Testis (tissue), 3 donors: Measurements from ENCODE around the gene AMBP. TPM values are rescaled to one million over a fixed set of nuclear protein-coding genes. Genes with fewer than 3 reads are reported as not detected.
A peak's percentile ranks its signal among the peaks of the same experiment; 100 is the strongest.
"Not testable (repeated sequence)": the region's sequence is repeated elsewhere in the genome, so short reads cannot be mapped to it uniquely, and the experiment has no call there.

Experiments used
- DNase-seq: peaks from one replicate; pipeline ENCODE4 v3.0.0-alpha.2; 2019
- H3K27ac ChIP-seq, 2 donors: fragments of 200-600 bp; sonication (generic); one replicate each; pipeline ENCODE4 v1.5.1; 2019
- H3K27me3 ChIP-seq: fragments of 200-600 bp; sonication (generic); one replicate; pipeline ENCODE4 v1.5.1; 2019
- H3K36me3 ChIP-seq: fragments of 200-600 bp; sonication (generic); one replicate; pipeline ENCODE4 v1.5.1; 2017; ENCODE audit warnings: low read depth; ENCODE audit errors: missing control alignments
- H3K4me1 ChIP-seq: fragments of 200-600 bp; sonication (generic); one replicate; pipeline ENCODE4 v1.5.1; 2019
- H3K4me3 ChIP-seq, 2 donors: fragments of 200-600 bp; sonication (generic); one replicate each; pipeline ENCODE4 v1.5.1; 2017 to 2019
- H3K9me3 ChIP-seq: fragments of 200-600 bp; sonication (generic); one replicate; pipeline ENCODE4 v1.5.1; 2017
- POLR2A ChIP-seq: fragments of 450-650 bp; IDR thresholded peaks from one replicate; pipeline ENCODE4 v1.6.1; 2017; ENCODE audit warnings: antibody characterized with exemption, mild to moderate bottlenecking, moderate library complexity
- WGBS, 2 donors: methylation state at CpG; one replicate each; pipeline ENCODE4 v1.1.5; 2018; 5-methylcytosine and 5-hydroxymethylcytosine counted together
- intact Hi-C: fragments of 100-400 bp; cut with DNase I; formaldehyde crosslinking; loops from one replicate; pipeline ENCODE4 v1.15.1; 2023; ENCODE audit warnings: low total_unique reads
- polyA plus RNA-seq: library from polyadenylated mRNA; stranded (reverse); fragments of 350-450 nt; fragmentation: Illumina TruSeq; extraction: RNeasy Lipid Tissue Mini Kit (QIAGEN cat#74804); gene quantifications from one replicate; pipeline ENCODE4 v1.2.3, GENCODE V29; 2014; ENCODE audit warnings: low read depth, low replicate concordance; ENCODE audit not compliant: insufficient read depth
- total RNA-seq, 2 donors: library from RNA; depleted of rRNA; stranded (reverse); fragments of >200 nt; gene quantifications; one replicate each; pipeline ENCODE4 v1.2.3, GENCODE V29; 2016
- TF ChIP-seq, protein P1 (sequence below), 3 experiments: fragments of 450-650 bp in 2 of 3; fragments of 200-600 bp in 1 of 3; sonication (generic) in 1 of 3; IDR thresholded peaks; one replicate each; pipeline ENCODE4 v1.5.1; 2016 to 2019; ENCODE audit warnings: antibody characterized with exemption in 3 of 3, mild to moderate bottlenecking in 2 of 3, moderate library complexity in 1 of 3

AMBP gene
- total and polyA plus RNA-seq, 3 donors from 2014 or later = 0.47 to 0.88 (median 0.68) TPM

DNA sequence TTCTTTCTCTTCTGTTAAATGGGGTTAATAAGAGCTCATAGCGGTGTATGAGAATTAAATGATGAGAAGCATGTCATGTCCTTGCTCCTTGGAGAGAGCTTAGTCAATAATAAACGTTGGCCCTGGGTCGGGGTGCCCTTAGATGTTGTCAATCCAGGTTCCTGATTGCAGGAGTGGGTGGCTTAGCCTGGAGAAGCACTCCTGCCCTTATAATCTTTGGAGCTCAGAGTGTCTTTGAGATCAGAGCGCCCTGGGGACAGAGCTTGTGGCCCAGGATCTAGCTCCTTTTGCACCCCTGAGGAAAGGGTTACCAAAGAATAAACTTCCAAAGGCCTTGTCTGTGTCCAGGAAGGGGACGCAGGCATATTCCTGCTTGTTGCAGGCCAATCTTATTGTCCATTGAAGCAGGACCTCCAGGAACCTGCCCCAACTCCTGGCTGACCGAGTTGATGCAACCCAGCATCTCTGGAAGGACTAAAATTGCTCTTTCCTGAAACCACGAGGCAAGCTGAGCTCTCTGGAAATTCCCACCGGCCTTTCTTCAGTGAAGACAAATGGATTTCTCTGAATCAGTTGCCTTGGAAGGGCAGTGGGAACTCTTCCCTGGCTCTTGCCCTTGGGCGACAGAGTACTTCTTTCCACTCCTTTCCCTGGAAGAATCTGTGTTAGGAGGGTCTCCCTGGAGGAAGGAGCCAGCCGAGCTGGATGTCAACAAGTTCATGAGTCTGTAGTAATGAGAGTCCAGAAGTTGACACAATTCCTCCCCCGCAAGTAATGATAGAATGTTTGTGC is 6.4 kb upstream of the AMBP start:
- intact Hi-C loops = loop anchor here (10.0 kb wide), 1 partner anchor 200 kb away; no protein-coding TSS in a partner anchor
- TF ChIP-seq, protein P1, sequence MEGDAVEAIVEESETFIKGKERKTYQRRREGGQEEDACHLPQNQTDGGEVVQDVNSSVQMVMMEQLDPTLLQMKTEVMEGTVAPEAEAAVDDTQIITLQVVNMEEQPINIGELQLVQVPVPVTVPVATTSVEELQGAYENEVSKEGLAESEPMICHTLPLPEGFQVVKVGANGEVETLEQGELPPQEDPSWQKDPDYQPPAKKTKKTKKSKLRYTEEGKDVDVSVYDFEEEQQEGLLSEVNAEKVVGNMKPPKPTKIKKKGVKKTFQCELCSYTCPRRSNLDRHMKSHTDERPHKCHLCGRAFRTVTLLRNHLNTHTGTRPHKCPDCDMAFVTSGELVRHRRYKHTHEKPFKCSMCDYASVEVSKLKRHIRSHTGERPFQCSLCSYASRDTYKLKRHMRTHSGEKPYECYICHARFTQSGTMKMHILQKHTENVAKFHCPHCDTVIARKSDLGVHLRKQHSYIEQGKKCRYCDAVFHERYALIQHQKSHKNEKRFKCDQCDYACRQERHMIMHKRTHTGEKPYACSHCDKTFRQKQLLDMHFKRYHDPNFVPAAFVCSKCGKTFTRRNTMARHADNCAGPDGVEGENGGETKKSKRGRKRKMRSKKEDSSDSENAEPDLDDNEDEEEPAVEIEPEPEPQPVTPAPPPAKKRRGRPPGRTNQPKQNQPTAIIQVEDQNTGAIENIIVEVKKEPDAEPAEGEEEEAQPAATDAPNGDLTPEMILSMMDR (IDR thresholded peaks at IDR 0.05) = no peak
- TF ChIP-seq POLR2A = no peak
- H3K4me3 ChIP-seq = no peak overlapping the region
- no peak overlapping the region for H3K27ac ChIP-seq
- H3K27me3 ChIP-seq = no peaks in the 10 kb centered on the region
- H3K36me3 ChIP-seq = no peaks in the 10 kb centered on the region
- H3K9me3 ChIP-seq = no peaks in the 10 kb centered on the region
- 82 to 86% methylated on average over 10 to 11 of the region's 11 CpGs for WGBS, 2 donors
- no peaks in the 10 kb centered on the region for H3K4me1 ChIP-seq
- DNase-seq = no peak

DNA sequence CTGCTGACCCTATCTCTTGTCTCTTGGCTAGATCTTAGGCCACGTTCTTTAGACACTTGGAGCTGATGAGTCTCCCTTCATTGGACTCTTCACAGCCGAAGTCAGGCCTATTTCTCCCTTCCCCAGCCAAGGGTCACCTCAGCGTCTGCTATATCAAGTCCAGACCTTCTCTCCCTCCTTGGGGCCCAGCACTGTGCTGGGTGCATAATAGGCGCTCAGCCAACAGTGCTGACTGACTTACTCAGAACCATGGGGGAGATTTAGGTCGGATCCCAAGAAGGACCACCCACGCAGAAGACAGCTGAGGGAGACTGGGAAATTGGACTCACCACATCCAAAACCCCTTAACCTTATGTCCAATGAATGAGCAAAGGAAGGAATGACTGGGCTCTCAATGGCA is 5.6 kb upstream of the AMBP start:
- Histone ChIP-seq H3K4me3 (no peak overlapping the region), H3K27me3 (no peaks in the 10 kb centered on the region), H3K36me3 (no peaks in the 10 kb centered on the region), H3K4me1 (no peaks in the 10 kb centered on the region), H3K9me3 (no peaks in the 10 kb centered on the region), H3K27ac (no peak overlapping the region)
- intact Hi-C loops = loop anchor here (10.0 kb wide), 1 partner anchor 201 kb away; no protein-coding TSS in a partner anchor
- TF ChIP-seq POLR2A = no peak
- TF ChIP-seq, protein P1 (IDR thresholded peaks at IDR 0.05) = no peak
- DNase-seq = no peak
- WGBS, 2 donors = 86 to 88% methylated on average over 6 of the region's 6 CpGs

DNA sequence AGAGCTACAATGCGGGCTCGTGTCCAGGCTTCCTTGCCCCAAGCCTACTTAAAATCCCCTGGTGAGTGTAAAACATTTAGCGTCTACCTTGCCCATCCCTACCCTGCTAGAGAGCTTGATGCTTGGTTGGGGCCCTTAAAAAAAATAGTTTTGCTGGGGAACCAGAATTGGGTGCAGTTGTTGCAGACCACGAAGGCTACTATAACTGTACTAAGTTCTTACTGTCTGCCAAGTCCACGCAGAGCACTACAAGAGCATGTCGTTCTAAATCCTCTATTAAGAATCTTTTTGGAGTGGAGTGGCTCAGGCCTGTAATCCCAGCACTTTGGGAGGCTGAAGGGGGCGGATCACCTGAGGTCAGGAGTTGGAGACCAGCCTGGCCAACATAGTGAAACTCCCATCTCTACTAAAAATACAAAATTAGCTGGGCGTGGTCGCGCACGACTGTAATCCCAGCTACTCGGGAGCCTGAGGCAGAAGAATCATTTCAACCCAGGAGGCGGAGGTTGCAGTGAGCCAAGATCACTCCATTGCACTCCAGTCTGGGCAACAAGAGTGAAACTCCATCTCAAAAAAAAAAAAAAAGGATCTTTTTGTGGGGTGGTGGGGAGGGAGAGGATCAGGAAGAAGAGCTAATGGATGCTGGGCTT is 4.8 kb upstream of the AMBP start:
- H3K36me3 ChIP-seq, H3K4me1 ChIP-seq, H3K27me3 ChIP-seq, H3K27ac ChIP-seq, H3K9me3 ChIP-seq, H3K4me3 ChIP-seq: not testable (repeated sequence)
- intact Hi-C loops = loop anchor here (10.0 kb wide), 1 partner anchor 202 kb away; no protein-coding TSS in a partner anchor
- peak; percentile 31 for DNase-seq
- WGBS, 2 donors = 47 to 56% methylated on average over 13 of the region's 13 CpGs

DNA sequence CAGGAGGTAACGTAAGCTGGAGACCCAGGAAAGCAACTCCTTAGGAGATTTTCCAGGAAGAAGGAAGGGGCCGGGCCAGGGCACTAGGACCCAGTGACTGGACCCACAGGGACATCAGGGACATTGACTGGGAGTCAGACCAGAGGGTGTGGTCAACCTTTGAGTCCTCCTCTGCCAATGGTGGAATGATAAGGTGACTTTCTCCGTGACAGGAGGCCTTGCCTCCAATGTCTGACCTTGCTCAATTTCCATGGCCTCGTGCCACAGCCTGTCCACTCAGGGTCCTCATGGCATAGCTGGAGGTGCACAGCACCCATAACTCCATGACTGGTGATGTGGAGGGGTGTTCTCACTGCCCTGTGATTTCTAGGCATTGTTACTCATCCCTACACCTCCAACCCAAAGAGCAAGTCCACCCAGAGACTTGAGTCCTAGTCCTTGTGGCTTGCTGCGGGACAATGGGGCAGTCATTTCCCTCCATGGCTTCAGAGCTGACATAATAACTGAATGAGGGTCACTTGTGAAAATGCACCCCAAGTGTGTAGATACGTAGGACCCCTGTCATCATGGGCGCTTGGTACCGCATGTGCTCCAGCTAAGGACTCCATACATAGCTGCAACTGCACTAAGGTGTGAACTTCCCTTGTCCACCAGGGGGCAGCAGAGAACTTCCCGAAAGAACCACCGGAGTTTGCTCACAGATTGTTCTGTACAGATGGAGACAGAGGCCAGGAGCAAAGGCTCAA is 4.1 kb upstream of the AMBP start:
- no peaks in the 10 kb centered on the region for H3K27me3 ChIP-seq
- H3K36me3 ChIP-seq = no peaks in the 10 kb centered on the region
- H3K27ac ChIP-seq = no peak overlapping the region
- 51% methylated on average over 7 to 10 of the region's 10 CpGs for WGBS, 2 donors
- no peaks in the 10 kb centered on the region for H3K4me1 ChIP-seq
- TF ChIP-seq, protein P1 (IDR thresholded peaks at IDR 0.05) = peak; percentile 92 to 97 (median 94)
- no peak for TF ChIP-seq POLR2A
- H3K4me3 ChIP-seq = no peak overlapping the region
- intact Hi-C loops = loop anchor here (10.0 kb wide), 1 partner anchor 203 kb away; no protein-coding TSS in a partner anchor
- DNase-seq = peak; percentile 97
- no peaks in the 10 kb centered on the region for H3K9me3 ChIP-seq
